HG03159 (cell line): ENCODE measurements around the gene FAM216A.
"Not testable (repeated sequence)": the region's sequence is repeated elsewhere in the genome, so short reads cannot be mapped to it uniquely, and the experiment has no call there.

Source experiments
- ATAC-seq: cut with Tn5 transposase; IDR thresholded peaks from one replicate; pipeline ENCODE4 v1.9.1; 2021; ENCODE audit warnings: mild to moderate bottlenecking, moderate library complexity; ENCODE audit not compliant: unreplicated experiment

The FAM216A gene

GRCh38 chr12:110468214-110469048 lies at the start of gene FAM216A, which contains the start of gene GPN3:
Gene FAM216A (plus strand): TSS chr12:110468845. CDS start chr12:110468876, 31 bp downstream.
Gene GPN3 (minus strand): TSS chr12:110468257. CDS start chr12:110468203, 54 bp downstream.
- ATAC-seq: peak; percentile 83

GRCh38 chr12:110420644-110421043 lies 48.0 kb upstream of the FAM216A start:
- not testable (repeated sequence) for ATAC-seq

GRCh38 chr12:110421159-110421661 lies 47.4 kb upstream of the FAM216A start:
- ATAC-seq: no peak

- no peak for ATAC-seq
Measured at GRCh38 chr12:110421701-110422100, 46.9 kb upstream of the FAM216A start.

- ATAC-seq: no peak
Measured at GRCh38 chr12:110424237-110424636, 44.4 kb upstream of the FAM216A start.

GRCh38 chr12:110426406-110426805 lies 42.2 kb upstream of the FAM216A start:
- ATAC-seq: no peak

GRCh38 chr12:110429676-110430075 lies 39.0 kb upstream of the FAM216A start:
- not testable (repeated sequence) for ATAC-seq

- ATAC-seq: no peak
Measured at GRCh38 chr12:110431957-110432587, 36.6 kb upstream of the FAM216A start.

- no peak for ATAC-seq
Measured at GRCh38 chr12:110436231-110436630, 32.4 kb upstream of the FAM216A start.

GRCh38 chr12:110444455-110444854 lies 24.2 kb upstream of the FAM216A start:
- no peak for ATAC-seq

- ATAC-seq: peak; percentile 89
Measured at GRCh38 chr12:110449799-110450497, 18.7 kb upstream of the FAM216A start, which contains the start of gene ARPC3. Gene ARPC3 (minus strand): TSS chr12:110450337. CDS start chr12:110450260, 77 bp downstream.

- ATAC-seq: no peak
Measured at GRCh38 chr12:110451263-110451662, 17.4 kb upstream of the FAM216A start.

- no peak for ATAC-seq
Measured at GRCh38 chr12:110453569-110454296, 14.9 kb upstream of the FAM216A start.

GRCh38 chr12:110458756-110459155 lies 9.9 kb upstream of the FAM216A start:
- no peak for ATAC-seq

GRCh38 chr12:110461189-110461588 lies 7.5 kb upstream of the FAM216A start:
- ATAC-seq: not testable (repeated sequence)

- no peak for ATAC-seq
Measured at GRCh38 chr12:110465024-110465423, 3.6 kb upstream of the FAM216A start.

GRCh38 chr12:110465765-110466164 lies 2.9 kb upstream of the FAM216A start:
- not testable (repeated sequence) for ATAC-seq

- ATAC-seq: no peak
Measured at GRCh38 chr12:110466791-110467190, 1.9 kb upstream of the FAM216A start.

- no peak for ATAC-seq
Measured at GRCh38 chr12:110467847-110468213, 815 bp upstream of the FAM216A start.

- no peak for ATAC-seq
Measured at GRCh38 chr12:110475426-110475825, 6.8 kb downstream of the FAM216A start.
